Measurements from ENCODE around the gene PRG2. TPM values are rescaled to one million over a fixed set of nuclear protein-coding genes. Genes with fewer than 3 reads are reported as not detected.

Gene PRG2
- total RNA-seq, 4 donors from 2014 or later, result 1.0 TPM; not detected in 3

GRCh38 chr11:57432149-57432561, 41.7 kb upstream of the PRG2 start:
- TF ChIP-seq, protein P1, sequence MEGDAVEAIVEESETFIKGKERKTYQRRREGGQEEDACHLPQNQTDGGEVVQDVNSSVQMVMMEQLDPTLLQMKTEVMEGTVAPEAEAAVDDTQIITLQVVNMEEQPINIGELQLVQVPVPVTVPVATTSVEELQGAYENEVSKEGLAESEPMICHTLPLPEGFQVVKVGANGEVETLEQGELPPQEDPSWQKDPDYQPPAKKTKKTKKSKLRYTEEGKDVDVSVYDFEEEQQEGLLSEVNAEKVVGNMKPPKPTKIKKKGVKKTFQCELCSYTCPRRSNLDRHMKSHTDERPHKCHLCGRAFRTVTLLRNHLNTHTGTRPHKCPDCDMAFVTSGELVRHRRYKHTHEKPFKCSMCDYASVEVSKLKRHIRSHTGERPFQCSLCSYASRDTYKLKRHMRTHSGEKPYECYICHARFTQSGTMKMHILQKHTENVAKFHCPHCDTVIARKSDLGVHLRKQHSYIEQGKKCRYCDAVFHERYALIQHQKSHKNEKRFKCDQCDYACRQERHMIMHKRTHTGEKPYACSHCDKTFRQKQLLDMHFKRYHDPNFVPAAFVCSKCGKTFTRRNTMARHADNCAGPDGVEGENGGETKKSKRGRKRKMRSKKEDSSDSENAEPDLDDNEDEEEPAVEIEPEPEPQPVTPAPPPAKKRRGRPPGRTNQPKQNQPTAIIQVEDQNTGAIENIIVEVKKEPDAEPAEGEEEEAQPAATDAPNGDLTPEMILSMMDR (IDR thresholded peaks at IDR 0.05), result no peak
- no peak for ATAC-seq (ENCODE audit: low FRiP score)
- no peak for DNase-seq (ENCODE audit: low spot score)

DNA sequence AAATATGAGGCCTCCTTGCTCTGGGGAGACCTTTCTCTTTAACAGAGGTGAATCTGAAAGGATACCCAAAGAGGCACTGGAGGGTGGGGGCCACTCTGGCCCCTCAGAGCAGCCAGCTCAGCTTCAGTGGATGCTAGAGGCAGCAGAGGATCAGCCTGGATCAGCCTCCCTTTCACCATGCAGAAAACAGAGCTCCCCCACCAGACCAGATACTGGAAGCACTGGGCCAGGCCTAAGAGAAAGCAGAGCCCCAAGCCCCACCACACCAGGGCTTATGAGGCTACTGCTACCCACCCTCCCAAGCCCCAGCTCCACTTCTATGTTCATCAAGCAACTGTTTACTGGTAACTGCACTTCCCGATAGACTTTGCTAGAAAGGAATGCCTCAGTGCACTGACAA, 40.5 kb upstream of the PRG2 start:
- TF ChIP-seq, protein P1 (IDR thresholded peaks at IDR 0.05), result no peak
- DNase-seq (ENCODE audit: low spot score), result no peak
- no peak for ATAC-seq (ENCODE audit: low FRiP score)

GRCh38 chr11:57429946-57430345, 39.5 kb upstream of the PRG2 start:
- DNase-seq (ENCODE audit: low spot score) (no peak), ATAC-seq (ENCODE audit: low FRiP score) (no peak)
- TF ChIP-seq, protein P1 (IDR thresholded peaks at IDR 0.05), result no peak

GRCh38 chr11:57428643-57429042, 38.2 kb upstream of the PRG2 start:
- DNase-seq (ENCODE audit: low spot score), result no peak
- TF ChIP-seq, protein P1 (IDR thresholded peaks at IDR 0.05), result no peak
- no peak for ATAC-seq (ENCODE audit: low FRiP score)

GRCh38 chr11:57427727-57428082, 37.3 kb upstream of the PRG2 start:
- DNase-seq (ENCODE audit: low spot score), result peak; percentile 56
- ATAC-seq (ENCODE audit: low FRiP score), result peak; percentile 39
- TF ChIP-seq, protein P1 (IDR thresholded peaks at IDR 0.05), result no peak

DNA sequence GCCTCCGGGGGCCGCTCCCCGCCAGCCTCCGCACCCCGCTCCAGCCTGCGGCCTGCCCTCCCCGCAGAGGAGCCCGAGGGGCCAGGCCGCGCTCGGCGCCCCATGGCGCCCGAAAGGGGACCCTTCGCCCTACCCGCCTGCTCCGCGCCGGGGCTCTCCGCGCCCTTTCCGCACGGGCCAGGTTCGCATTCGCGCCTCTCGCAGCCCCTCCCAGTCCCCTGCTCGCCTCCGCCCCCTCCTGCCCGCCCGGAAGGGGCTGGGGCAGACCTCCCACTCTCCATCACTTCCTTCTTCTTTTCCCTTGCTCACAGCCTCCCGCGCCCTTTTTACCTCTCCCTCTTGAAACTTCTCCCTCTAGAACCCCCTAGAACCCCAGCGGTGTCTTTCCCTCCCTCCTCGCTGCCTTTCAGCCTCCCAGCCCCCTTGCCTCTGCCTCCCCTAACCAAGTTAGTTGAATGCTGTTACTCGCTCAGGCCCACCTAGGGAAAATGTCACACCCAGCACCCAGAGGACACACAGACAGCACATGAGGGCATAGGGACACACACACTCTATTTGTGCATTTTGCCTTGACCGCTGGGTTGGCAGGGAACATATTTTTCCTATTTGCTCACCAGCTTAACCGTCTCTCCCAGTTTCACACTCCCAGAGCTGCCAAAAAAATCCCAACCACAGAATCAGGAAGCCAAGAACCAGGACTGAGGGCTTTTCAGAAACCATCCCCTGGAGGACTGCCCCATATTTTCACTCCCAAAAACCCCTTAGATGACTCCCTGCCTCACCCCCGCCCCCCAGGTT, 36.7 kb upstream of the PRG2 start, which contains the start of gene SLC43A3:
TSS of gene SLC43A3 (minus strand) at position 193 of the 798 bp plus-strand sequence. CDS start 949 bp downstream, outside the sequence.
- DNase-seq (ENCODE audit: low spot score), result no peak
- peak; percentile 58 for ATAC-seq (ENCODE audit: low FRiP score)
- TF ChIP-seq, protein P1 (IDR thresholded peaks at IDR 0.05), result no peak

DNA sequence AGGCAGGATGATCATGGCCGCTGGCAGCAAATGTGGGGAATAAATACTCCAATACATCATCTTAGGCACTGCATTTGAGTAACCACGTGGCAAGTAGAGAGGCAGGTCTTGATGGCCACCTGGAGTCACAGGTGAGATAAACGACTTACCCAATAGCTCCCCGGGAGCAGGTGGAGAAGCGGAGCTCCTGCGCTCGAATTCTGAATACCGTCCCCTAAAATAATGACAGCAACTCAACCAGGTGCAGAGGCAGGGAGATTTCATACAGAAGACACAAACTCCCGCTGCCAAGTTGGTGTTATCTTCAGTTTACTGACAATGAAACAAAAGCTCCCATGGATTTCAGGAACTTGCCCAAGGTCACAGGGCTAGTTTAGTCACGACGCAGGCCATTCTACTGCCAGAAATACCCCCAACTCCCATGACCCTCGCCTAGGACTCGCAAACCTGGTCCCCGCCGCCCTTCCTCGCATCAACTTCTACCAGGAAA, 36.0 kb upstream of the PRG2 start:
- ATAC-seq (ENCODE audit: low FRiP score), result peak; percentile 0
- TF ChIP-seq, protein P1 (IDR thresholded peaks at IDR 0.05), result no peak

More for the DNA sequence above, 36.0 kb upstream of the PRG2 start:
- no peak for DNase-seq (ENCODE audit: low spot score)

All from omental fat pad (tissue), 4 donors.